ENCODE results near the gene TBC1D10A. TPM values are rescaled to one million over a fixed set of nuclear protein-coding genes. Genes with fewer than 3 reads are reported as not detected.
A peak's percentile ranks its signal among the peaks of the same experiment; 100 is the strongest.

The TBC1D10A gene
- total and polyA plus RNA-seq, 7 donors = 2.2 to 4.8 (median 3.2) TPM

GRCh38 chr22:30288419-30289140 lies 38.2 kb downstream of the TBC1D10A start:
- Histone ChIP-seq H3K4me3 (peak overlapping the region; percentile 94), H3K4me1 (peaks cover 22% of the 10 kb centered on the region), H3K27ac (peak overlapping the region; percentile 76), H3K27me3 (ENCODE audit: insufficient read depth in 3 of 3, low read length in 2 of 3) (no peaks in the 10 kb centered on the region), H3K9me3 (no peaks in the 10 kb centered on the region), H3K36me3 (ENCODE audit: insufficient read depth in 1 of 2, low read depth in 1 of 2) (peaks cover 0 to 13% of the 10 kb centered on the region in 2 donors)
- intact Hi-C loops (cut with DNase I) = loop anchor here (1.0 to 2.0 kb wide), 2 partner anchors 68 to 98 kb away; partner anchors contain the start of genes RNF215 (in 1 of the 2) and SF3A1 (in 1 of the 2)
- TF ChIP-seq CTCF (IDR thresholded peaks at IDR 0.05) = no peak
- WGBS, 3 donors = 8 to 10% (median 10%) methylated on average over 27 of the region's 27 CpGs
- ATAC-seq (no peak), DNase-seq (no peak)

GRCh38 chr22:30287648-30288418 lies 38.9 kb downstream of the TBC1D10A start:
- peak overlapping the region; percentile 94 for H3K4me3 ChIP-seq
- TF ChIP-seq CTCF (IDR thresholded peaks at IDR 0.05) = peak; percentile 71
- peaks cover 22% of the 10 kb centered on the region for H3K4me1 ChIP-seq
- intact Hi-C loops (cut with DNase I) = loop anchor here (1.0 to 2.0 kb wide), 5 partner anchors 25 to 179 kb away; partner anchors contain the start of genes RNF215 (in 2 of the 2) and SF3A1 (in 1 of the 2)
- 8 to 9% (median 8%) methylated on average over 5 of the region's 5 CpGs for WGBS, 3 donors
- peak overlapping the region; percentile 46 for H3K27ac ChIP-seq
- DNase-seq (peak; percentile 83 to 90), ATAC-seq (peak; percentile 27 to 45 (median 34))
- H3K27me3 ChIP-seq (ENCODE audit: insufficient read depth in 3 of 3, low read length in 2 of 3) = no peaks in the 10 kb centered on the region
- H3K36me3 ChIP-seq (ENCODE audit: insufficient read depth in 1 of 2, low read depth in 1 of 2) = peaks cover 0 to 6% of the 10 kb centered on the region in 2 donors
- no peaks in the 10 kb centered on the region for H3K9me3 ChIP-seq

GRCh38 chr22:30286813-30287647 lies 39.7 kb downstream of the TBC1D10A start:
- Histone ChIP-seq H3K4me3 (no peak overlapping the region), H3K27ac (no peak overlapping the region), H3K9me3 (no peaks in the 10 kb centered on the region), H3K4me1 (peaks cover 22% of the 10 kb centered on the region), H3K36me3 (ENCODE audit: insufficient read depth in 1 of 2, low read depth in 1 of 2) (peaks cover 0 to 5% of the 10 kb centered on the region in 2 donors), H3K27me3 (ENCODE audit: insufficient read depth in 3 of 3, low read length in 2 of 3) (no peaks in the 10 kb centered on the region)
- peak; percentile 69 to 82 for DNase-seq
- no peak for ATAC-seq
- intact Hi-C loops (cut with DNase I) = loop anchor here in 1 of 2 donors (1.0 to 2.0 kb wide), 3 partner anchors 24 to 178 kb away; partner anchors contain the start of gene RNF215
- WGBS, 3 donors = 64 to 72% (median 72%) methylated on average over 26 to 31 of the region's 31 CpGs
- peak; percentile 75 for TF ChIP-seq CTCF (IDR thresholded peaks at IDR 0.05)

- 75 to 82% (median 77%) methylated on average over 5 of the region's 5 CpGs for WGBS, 3 donors
- no peak for TF ChIP-seq CTCF (IDR thresholded peaks at IDR 0.05)
- DNase-seq (no peak), ATAC-seq (no peak)
- peaks cover 21% of the 10 kb centered on the region for H3K4me1 ChIP-seq
- no peak overlapping the region for H3K4me3 ChIP-seq
- no peaks in the 10 kb centered on the region for H3K9me3 ChIP-seq
- H3K36me3 ChIP-seq (ENCODE audit: insufficient read depth in 1 of 2, low read depth in 1 of 2) = peaks cover 0 to 5% of the 10 kb centered on the region in 2 donors
- intact Hi-C loops (cut with DNase I) = loop anchor here in 1 of 2 donors (2.0 kb wide), 1 partner anchor 178 kb away; no protein-coding TSS in a partner anchor
- no peak overlapping the region for H3K27ac ChIP-seq
- no peaks in the 10 kb centered on the region for H3K27me3 ChIP-seq (ENCODE audit: insufficient read depth in 3 of 3, low read length in 2 of 3)
These were observed 40.4 kb downstream of the TBC1D10A start for GRCh38 chr22:30286331-30286730.
